GM21528 (cell line): ENCODE results near the gene ARMC8.

Experiments
- ATAC-seq: cut with Tn5 transposase; IDR thresholded peaks from one replicate; pipeline ENCODE4 v1.9.1; 2021; ENCODE audit warnings: mild to moderate bottlenecking, moderate library complexity; ENCODE audit not compliant: unreplicated experiment, low FRiP score

Gene ARMC8

DNA sequence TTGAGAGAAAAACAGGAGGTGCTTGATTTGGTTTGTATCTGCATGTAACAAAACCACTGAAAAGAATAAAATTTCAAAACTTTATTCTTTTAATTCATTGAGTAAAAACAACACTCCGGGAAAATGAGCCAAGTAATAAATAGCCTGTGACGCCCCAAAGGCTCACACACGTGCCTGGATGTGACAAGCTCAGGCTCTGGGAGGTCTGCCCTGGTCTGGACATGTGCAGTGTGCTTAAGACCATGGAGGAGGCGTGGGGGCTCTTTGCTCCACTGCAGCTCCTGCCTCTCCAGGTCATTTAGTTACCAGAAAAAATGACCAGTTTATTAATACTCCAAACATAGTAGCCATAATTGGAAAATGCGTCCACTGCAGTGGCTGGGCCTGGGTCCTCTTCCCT is 151.1 kb downstream of the ARMC8 start:
- ATAC-seq: no peak

- ATAC-seq: no peak
Observed at GRCh38 chr3:138338811-138339210, 151.7 kb downstream of the ARMC8 start.

DNA sequence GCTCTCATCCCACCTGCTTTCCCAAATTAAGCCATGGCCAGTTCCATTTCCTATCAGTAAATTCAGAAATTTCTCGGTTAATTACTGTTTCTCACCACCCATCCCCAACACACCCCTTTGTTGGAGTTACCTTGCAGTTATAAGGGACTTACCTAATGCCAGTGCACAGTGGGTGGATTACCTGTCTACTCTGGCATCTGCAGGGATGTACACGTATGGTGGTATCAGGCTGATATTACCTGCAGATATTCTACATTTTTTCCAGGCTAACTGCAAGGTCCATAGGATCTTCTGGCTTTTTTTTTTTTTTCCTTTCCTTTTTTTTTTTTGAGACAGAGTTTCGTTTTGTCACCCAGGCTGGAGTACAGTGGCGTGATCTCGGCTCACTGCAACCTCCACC is 153.4 kb downstream of the ARMC8 start:
- no peak for ATAC-seq

DNA sequence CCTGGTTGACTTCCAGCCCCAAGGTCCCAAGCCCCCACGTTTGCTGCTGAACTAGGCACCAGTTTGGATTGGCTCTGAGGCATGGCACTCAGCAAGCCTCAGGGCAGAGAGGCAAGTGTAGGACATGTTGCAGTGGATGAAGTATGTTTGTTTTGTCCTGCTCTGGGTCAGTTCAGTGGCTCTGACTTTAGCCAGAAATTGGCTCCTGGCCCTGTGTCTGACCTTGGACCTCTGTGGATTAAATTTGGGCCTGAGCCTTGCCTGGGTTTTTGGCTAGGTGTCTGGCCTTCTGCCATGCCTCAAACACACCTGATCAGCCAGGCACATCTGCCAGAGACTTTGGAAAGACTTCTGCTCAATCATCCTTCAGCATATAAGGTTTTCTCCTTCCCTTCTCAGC is 157.7 kb downstream of the ARMC8 start:
- no peak for ATAC-seq
